ENCODE results near the gene WDR53. TPM values are rescaled to one million over a fixed set of nuclear protein-coding genes. Genes with fewer than 3 reads are reported as not detected.
A peak's percentile ranks its signal among the peaks of the same experiment; 100 is the strongest.
"Not testable (repeated sequence)": the region's sequence is repeated elsewhere in the genome, so short reads cannot be mapped to it uniquely, and the experiment has no call there.

The WDR53 gene
- total RNA-seq, 2 experiments from 2014 or later, result 16.2 to 17.2 TPM

GRCh38 chr3:196603683-196604082 lies 35.3 kb upstream of the WDR53 start:
- no peak for ATAC-seq
- POLR2A ChIA-PET, result no interaction called here
- H3K4me1 Mint-ChIP-seq (ENCODE audit: low read depth), result peaks cover 10% of the 10 kb centered on the region
- no peak overlapping the region for H3K4me3 Mint-ChIP-seq
- intact Hi-C loops (cut with micrococcal nuclease), result no loop called here
- CTCF ChIA-PET, result interaction anchor here (1.8 to 14.8 kb wide), 2 partner anchors 75 to 85 kb away, joined by 5 to 310 read pairs; no protein-coding TSS in a partner anchor
- H3K27me3 Mint-ChIP-seq, result no peaks in the 10 kb centered on the region
- no peak overlapping the region for H3K27ac Mint-ChIP-seq
- no peak for DNase-seq
- no peak for TF ChIP-seq CTCF (IDR thresholded peaks at IDR 0.05)
- no peaks in the 10 kb centered on the region for H3K9me3 Mint-ChIP-seq
- no peaks in the 10 kb centered on the region for H3K36me3 Mint-ChIP-seq (ENCODE audit: low read depth)

- no peak overlapping the region for H3K4me3 Mint-ChIP-seq
- H3K4me1 Mint-ChIP-seq (ENCODE audit: low read depth), result peaks cover 20% of the 10 kb centered on the region
- DNase-seq (no peak), ATAC-seq (no peak)
- no peaks in the 10 kb centered on the region for H3K9me3 Mint-ChIP-seq
- TF ChIP-seq CTCF (IDR thresholded peaks at IDR 0.05), result no peak
- H3K27me3 Mint-ChIP-seq, result peaks cover 7% of the 10 kb centered on the region
- no peak overlapping the region for H3K27ac Mint-ChIP-seq
- POLR2A ChIA-PET, result no interaction called here
- H3K36me3 Mint-ChIP-seq (ENCODE audit: low read depth), result no peaks in the 10 kb centered on the region
- CTCF ChIA-PET, result interaction anchor here (1.1 to 14.8 kb wide), 2 partner anchors 80 to 86 kb away, joined by 3 to 310 read pairs; no protein-coding TSS in a partner anchor
- intact Hi-C loops (cut with micrococcal nuclease), result no loop called here
These were observed 34.3 kb upstream of the WDR53 start for GRCh38 chr3:196602673-196603072.

GRCh38 chr3:196600359-196600758 lies 32.0 kb upstream of the WDR53 start:
- POLR2A ChIA-PET, result no interaction called here
- DNase-seq (no peak), ATAC-seq (no peak)
- no peak overlapping the region for H3K27ac Mint-ChIP-seq
- CTCF ChIA-PET, result interaction anchor here (1.0 kb wide), 1 partner anchor 9 kb away, joined by 3 read pairs; no protein-coding TSS in a partner anchor
- H3K36me3 Mint-ChIP-seq (ENCODE audit: low read depth), result no peaks in the 10 kb centered on the region
- H3K27me3 Mint-ChIP-seq, result peaks cover 17% of the 10 kb centered on the region
- no peak for TF ChIP-seq CTCF (IDR thresholded peaks at IDR 0.05)
- H3K4me3 Mint-ChIP-seq, result no peak overlapping the region
- H3K4me1 Mint-ChIP-seq (ENCODE audit: low read depth), result peaks cover 20% of the 10 kb centered on the region
- intact Hi-C loops (cut with micrococcal nuclease), result no loop called here
- no peaks in the 10 kb centered on the region for H3K9me3 Mint-ChIP-seq

- Mint-ChIP-seq H3K4me3 (no peak overlapping the region), H3K4me1 (ENCODE audit: low read depth) (peaks cover 19% of the 10 kb centered on the region), H3K36me3 (ENCODE audit: low read depth) (no peaks in the 10 kb centered on the region), H3K9me3 (no peaks in the 10 kb centered on the region), H3K27me3 (peaks cover 18% of the 10 kb centered on the region), H3K27ac (no peak overlapping the region)
- ChIA-PET CTCF (interaction anchor here (1.0 kb wide), 1 partner anchor 9 kb away, joined by 3 read pairs; no protein-coding TSS in a partner anchor), POLR2A (interaction anchor here (2.7 kb wide), 1 partner anchor 32 kb away, joined by 6 read pairs; the partner anchor contains the start of genes FBXO45 and WDR53)
- intact Hi-C loops (cut with micrococcal nuclease), result no loop called here
- ATAC-seq, result no peak
- no peak for TF ChIP-seq CTCF (IDR thresholded peaks at IDR 0.05)
- DNase-seq, result no peak
These were observed 31.4 kb upstream of the WDR53 start for GRCh38 chr3:196599734-196600128.

- DNase-seq, result peak; percentile 74
- ATAC-seq, result peak; percentile 76
- intact Hi-C loops (cut with micrococcal nuclease); H3K36me3 Mint-ChIP-seq (ENCODE audit: low read depth); H3K27ac Mint-ChIP-seq; H3K9me3 Mint-ChIP-seq: not testable (repeated sequence)
- peaks cover 11% of the 10 kb centered on the region for H3K4me1 Mint-ChIP-seq (ENCODE audit: low read depth)
- POLR2A ChIA-PET, result interaction anchor here (1.4 to 2.7 kb wide), 3 partner anchors 9 to 95 kb away, joined by 3 to 6 read pairs (median 3); partner anchors contain the start of genes FBXO45, RNF168 and WDR53
- CTCF ChIA-PET, result interaction anchor here (0.9 to 2.0 kb wide), 6 partner anchors 10 to 240 kb away, joined by 3 to 13 read pairs (median 3); no protein-coding TSS in a partner anchor
- H3K27me3 Mint-ChIP-seq, result peaks cover 22% of the 10 kb centered on the region
- peak overlapping the region; percentile 83 for H3K4me3 Mint-ChIP-seq
These were observed 29.8 kb upstream of the WDR53 start for GRCh38 chr3:196597971-196598733.
